Right kidney (tissue), 1 donor: ENCODE results near the gene ABCG1.
A peak's percentile ranks its signal among the peaks of the same experiment; 100 is the strongest.

Experiments used
- DNase-seq: peaks from one replicate; pipeline ENCODE4 v3.0.0-alpha.2; 2016

The ABCG1 gene

GRCh38 chr21:42272109-42272962 lies 53.4 kb downstream of the ABCG1 start:
- no peak for DNase-seq

GRCh38 chr21:42272984-42273600 lies 54.2 kb downstream of the ABCG1 start:
- no peak for DNase-seq

- DNase-seq, result peak; percentile 24
Observed at GRCh38 chr21:42276076-42276475, 57.1 kb downstream of the ABCG1 start.

GRCh38 chr21:42276526-42277154 lies 57.7 kb downstream of the ABCG1 start:
- DNase-seq, result no peak

GRCh38 chr21:42277593-42277992 lies 58.7 kb downstream of the ABCG1 start:
- DNase-seq, result no peak

GRCh38 chr21:42278451-42279149 lies 59.7 kb downstream of the ABCG1 start:
- no peak for DNase-seq

GRCh38 chr21:42279341-42279871 lies 60.5 kb downstream of the ABCG1 start:
- DNase-seq, result no peak

- no peak for DNase-seq
Observed at GRCh38 chr21:42279888-42280287, 60.9 kb downstream of the ABCG1 start.

GRCh38 chr21:42280356-42281180 lies 61.6 kb downstream of the ABCG1 start:
- DNase-seq, result no peak

GRCh38 chr21:42281181-42281680 lies 62.3 kb downstream of the ABCG1 start:
- no peak for DNase-seq

- no peak for DNase-seq
Observed at GRCh38 chr21:42282021-42282420, 63.1 kb downstream of the ABCG1 start.

- DNase-seq, result no peak
Observed at GRCh38 chr21:42282715-42283114, 63.8 kb downstream of the ABCG1 start.

- no peak for DNase-seq
Observed at GRCh38 chr21:42285569-42286245, 66.8 kb downstream of the ABCG1 start.

- no peak for DNase-seq
Observed at GRCh38 chr21:42286416-42286815, 67.5 kb downstream of the ABCG1 start.

GRCh38 chr21:42287193-42288083 lies 68.5 kb downstream of the ABCG1 start:
- DNase-seq, result no peak

- no peak for DNase-seq
Observed at GRCh38 chr21:42288962-42289361, 70.0 kb downstream of the ABCG1 start.

- DNase-seq, result no peak
Observed at GRCh38 chr21:42289926-42290325, 71.0 kb downstream of the ABCG1 start.

- no peak for DNase-seq
Observed at GRCh38 chr21:42290505-42290904, 71.6 kb downstream of the ABCG1 start.

GRCh38 chr21:42291003-42291750 lies 72.2 kb downstream of the ABCG1 start:
- no peak for DNase-seq
